DOHH2 (cell line): Measurements from ENCODE around the gene RAB23.

Experiments used
- H3F3A ChIP-seq: fragments of 200-600 bp; sonication (generic), shearing (Covaris generic); 2 replicates; pipeline ENCODE4 v1.6.0; 2016; ENCODE audit warnings: antibody characterized with exemption, mild to moderate bottlenecking; ENCODE audit not compliant: control insufficient read depth, insufficient read depth
- H3K27ac ChIP-seq: fragments of 200-600 bp; sonication (generic); 2 replicates; pipeline ENCODE4 v1.5.1; 2014; ENCODE audit warnings: low read depth, mild to moderate bottlenecking, low read length, moderate library complexity
- H3K27me3 ChIP-seq: fragments of 200-600 bp; sonication (generic); 2 replicates; pipeline ENCODE4 v1.6.1; 2014; ENCODE audit warnings: mild to moderate bottlenecking, low read length, mixed read lengths; ENCODE audit not compliant: control insufficient read depth
- H3K36me3 ChIP-seq: fragments of 200-600 bp; sonication (generic); 2 replicates; pipeline ENCODE4 v1.6.1; 2014; ENCODE audit warnings: mild to moderate bottlenecking, low read length, moderate library complexity, mixed read lengths; ENCODE audit not compliant: control insufficient read depth
- H3K4me1 ChIP-seq: fragments of 200-600 bp; sonication (generic); 2 replicates; pipeline ENCODE4 v1.6.1; 2014; ENCODE audit warnings: mild to moderate bottlenecking, low read length, mixed read lengths; ENCODE audit not compliant: control insufficient read depth
- H3K4me2 ChIP-seq: fragments of 200-600 bp; sonication (generic); 2 replicates; pipeline ENCODE4 v1.6.0; 2014; ENCODE audit warnings: mild to moderate bottlenecking, low read length, moderate library complexity
- H3K4me3 ChIP-seq: fragments of 200-600 bp; sonication (generic); 2 replicates; pipeline ENCODE4 v1.5.1; 2014; ENCODE audit warnings: mild to moderate bottlenecking, low read length, mixed read lengths
- H3K79me2 ChIP-seq: fragments of 200-600 bp; sonication (generic); 2 replicates; pipeline ENCODE4 v1.6.1; 2014; ENCODE audit warnings: mild to moderate bottlenecking, low read length, mixed read lengths; ENCODE audit not compliant: control insufficient read depth
- H3K9me2 ChIP-seq: fragments of 200-600 bp; sonication (generic); replicated peaks from 2 replicates; pipeline ENCODE4 v1.6.1; 2014; ENCODE audit warnings: mild to moderate bottlenecking, low read length, mixed read lengths; ENCODE audit not compliant: control insufficient read depth
- H3K9me3 ChIP-seq: fragments of 200-600 bp; sonication (generic); 2 replicates; pipeline ENCODE4 v1.6.1; 2014; ENCODE audit warnings: antibody characterized with exemption, low read length, mixed read lengths; ENCODE audit not compliant: control insufficient read depth, insufficient read depth
- H4K20me1 ChIP-seq: fragments of 200-600 bp; sonication (generic); 2 replicates; pipeline ENCODE4 v1.6.0; 2014; ENCODE audit warnings: low read depth, mild to moderate bottlenecking, antibody characterized with exemption, low read length, moderate library complexity; ENCODE audit not compliant: control insufficient read depth, insufficient read depth
- EZH2phosphoT487 ChIP-seq: fragments of 200-600 bp; sonication (generic); IDR thresholded peaks from 2 replicates; pipeline ENCODE4 v1.6.1; 2017; ENCODE audit warnings: borderline replicate concordance, mild to moderate bottlenecking, antibody characterized with exemption, low read length, moderate library complexity, mixed read lengths
- TF ChIP-seq, protein P1 (sequence below): fragments of 200-600 bp; sonication (generic); IDR thresholded peaks from one replicate; pipeline ENCODE4 v1.5.1; 2014; ENCODE audit warnings: antibody characterized with exemption, mild to moderate bottlenecking, low read depth, low read length; ENCODE audit not compliant: poor library complexity, severe bottlenecking

The RAB23 gene

DNA sequence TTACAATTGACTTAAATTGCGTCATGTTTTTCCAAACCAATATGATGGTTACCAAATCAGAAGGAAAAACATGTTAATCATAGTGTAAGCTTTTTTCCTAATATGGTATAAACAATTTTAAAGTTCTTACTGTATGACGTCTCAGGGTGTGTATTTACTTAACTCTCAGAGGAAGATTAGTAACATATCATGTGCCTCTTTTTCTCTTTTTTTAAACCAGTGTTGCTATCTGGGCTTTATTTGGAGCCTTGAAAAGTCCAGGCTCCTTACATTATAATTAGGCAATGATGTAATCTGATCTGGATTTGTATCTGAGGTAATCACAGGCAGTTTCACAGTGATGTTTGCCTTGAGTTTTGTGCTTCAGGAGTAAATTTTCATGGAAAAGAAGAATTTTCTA lies 20.4 kb upstream of the RAB23 start:
- TF ChIP-seq EZH2phosphoT487 = no peak
- TF ChIP-seq, protein P1, sequence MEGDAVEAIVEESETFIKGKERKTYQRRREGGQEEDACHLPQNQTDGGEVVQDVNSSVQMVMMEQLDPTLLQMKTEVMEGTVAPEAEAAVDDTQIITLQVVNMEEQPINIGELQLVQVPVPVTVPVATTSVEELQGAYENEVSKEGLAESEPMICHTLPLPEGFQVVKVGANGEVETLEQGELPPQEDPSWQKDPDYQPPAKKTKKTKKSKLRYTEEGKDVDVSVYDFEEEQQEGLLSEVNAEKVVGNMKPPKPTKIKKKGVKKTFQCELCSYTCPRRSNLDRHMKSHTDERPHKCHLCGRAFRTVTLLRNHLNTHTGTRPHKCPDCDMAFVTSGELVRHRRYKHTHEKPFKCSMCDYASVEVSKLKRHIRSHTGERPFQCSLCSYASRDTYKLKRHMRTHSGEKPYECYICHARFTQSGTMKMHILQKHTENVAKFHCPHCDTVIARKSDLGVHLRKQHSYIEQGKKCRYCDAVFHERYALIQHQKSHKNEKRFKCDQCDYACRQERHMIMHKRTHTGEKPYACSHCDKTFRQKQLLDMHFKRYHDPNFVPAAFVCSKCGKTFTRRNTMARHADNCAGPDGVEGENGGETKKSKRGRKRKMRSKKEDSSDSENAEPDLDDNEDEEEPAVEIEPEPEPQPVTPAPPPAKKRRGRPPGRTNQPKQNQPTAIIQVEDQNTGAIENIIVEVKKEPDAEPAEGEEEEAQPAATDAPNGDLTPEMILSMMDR = no peak
- no peaks in the 10 kb centered on the region for H3F3A ChIP-seq
- H3K9me2 ChIP-seq = no peaks in the 10 kb centered on the region
- H3K4me3 ChIP-seq = no peak overlapping the region
- H3K4me2 ChIP-seq = no peak overlapping the region
- no peaks in the 10 kb centered on the region for H3K36me3 ChIP-seq
- no peaks in the 10 kb centered on the region for H3K79me2 ChIP-seq
- no peaks in the 10 kb centered on the region for H3K9me3 ChIP-seq
- H3K27me3 ChIP-seq = no peaks in the 10 kb centered on the region
- no peak overlapping the region for H3K27ac ChIP-seq
- no peaks in the 10 kb centered on the region for H4K20me1 ChIP-seq
- H3K4me1 ChIP-seq = no peaks in the 10 kb centered on the region

GRCh38 chr6:57226221-57226620 lies 4.1 kb upstream of the RAB23 start:
- Histone ChIP-seq H3K27me3 (peaks cover 3% of the 10 kb centered on the region), H3K36me3 (no peaks in the 10 kb centered on the region), H3K27ac (no peak overlapping the region), H4K20me1 (no peaks in the 10 kb centered on the region), H3K4me1 (peaks cover 5% of the 10 kb centered on the region; the same call in 1 of the 2 replicates), H3K79me2 (peaks cover 6% of the 10 kb centered on the region), H3K4me3 (no peak overlapping the region), H3K4me2 (no peak overlapping the region), H3K9me3 (no peaks in the 10 kb centered on the region), H3K9me2 (no peaks in the 10 kb centered on the region), H3F3A (no peaks in the 10 kb centered on the region)
- no peak for TF ChIP-seq EZH2phosphoT487
- TF ChIP-seq, protein P1 = no peak

DNA sequence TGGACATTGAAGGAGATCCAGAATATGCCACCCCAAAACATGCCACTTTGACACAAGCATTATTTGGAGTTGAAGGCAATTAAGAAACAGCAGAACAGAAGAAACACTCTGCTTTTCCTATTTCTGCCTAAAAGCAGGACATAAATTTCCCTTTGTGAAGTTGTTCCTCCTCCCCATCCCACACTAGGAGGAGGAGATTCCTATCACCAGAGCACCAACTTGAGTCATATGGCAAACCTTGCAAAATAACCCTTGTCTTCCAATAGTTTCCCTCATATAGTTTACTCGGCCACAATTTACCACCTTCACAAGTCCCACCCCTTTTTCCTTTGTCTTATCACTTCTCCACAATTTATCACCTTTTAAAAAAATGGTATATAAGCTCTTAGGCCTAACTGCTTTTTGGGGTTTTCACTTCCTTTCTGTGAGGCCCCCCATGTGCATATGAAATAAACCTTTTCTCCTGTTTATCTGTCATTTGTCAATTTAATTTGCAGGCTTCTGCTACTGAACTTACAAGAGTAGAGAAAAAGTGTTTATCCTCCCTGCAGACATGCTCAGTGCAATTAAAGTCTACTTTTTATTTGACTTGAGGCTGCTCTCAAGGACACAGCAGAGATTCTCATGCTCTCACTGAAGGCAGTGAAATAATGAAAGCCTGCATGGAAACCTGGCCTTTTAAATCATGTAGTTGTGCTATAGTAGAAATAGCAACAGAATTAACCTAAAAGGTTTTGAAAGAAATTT lies 2.8 kb upstream of the RAB23 start:
- Histone ChIP-seq H3K9me2 (no peaks in the 10 kb centered on the region), H4K20me1 (no peaks in the 10 kb centered on the region), H3K9me3 (no peaks in the 10 kb centered on the region), H3K4me1 (peaks cover 16% of the 10 kb centered on the region), H3K27ac (no peak overlapping the region), H3F3A (no peaks in the 10 kb centered on the region), H3K4me3 (no peak overlapping the region), H3K79me2 (peaks cover 17% of the 10 kb centered on the region), H3K27me3 (no peaks in the 10 kb centered on the region; the same call in 1 of the 2 replicates), H3K36me3 (no peaks in the 10 kb centered on the region), H3K4me2 (no peak overlapping the region)
- no peak for TF ChIP-seq EZH2phosphoT487
- TF ChIP-seq, protein P1 = no peak
